Measurements from ENCODE around the gene F13B.
"Not testable (repeated sequence)": the region's sequence is repeated elsewhere in the genome, so short reads cannot be mapped to it uniquely, and the experiment has no call there.

F13B gene

DNA sequence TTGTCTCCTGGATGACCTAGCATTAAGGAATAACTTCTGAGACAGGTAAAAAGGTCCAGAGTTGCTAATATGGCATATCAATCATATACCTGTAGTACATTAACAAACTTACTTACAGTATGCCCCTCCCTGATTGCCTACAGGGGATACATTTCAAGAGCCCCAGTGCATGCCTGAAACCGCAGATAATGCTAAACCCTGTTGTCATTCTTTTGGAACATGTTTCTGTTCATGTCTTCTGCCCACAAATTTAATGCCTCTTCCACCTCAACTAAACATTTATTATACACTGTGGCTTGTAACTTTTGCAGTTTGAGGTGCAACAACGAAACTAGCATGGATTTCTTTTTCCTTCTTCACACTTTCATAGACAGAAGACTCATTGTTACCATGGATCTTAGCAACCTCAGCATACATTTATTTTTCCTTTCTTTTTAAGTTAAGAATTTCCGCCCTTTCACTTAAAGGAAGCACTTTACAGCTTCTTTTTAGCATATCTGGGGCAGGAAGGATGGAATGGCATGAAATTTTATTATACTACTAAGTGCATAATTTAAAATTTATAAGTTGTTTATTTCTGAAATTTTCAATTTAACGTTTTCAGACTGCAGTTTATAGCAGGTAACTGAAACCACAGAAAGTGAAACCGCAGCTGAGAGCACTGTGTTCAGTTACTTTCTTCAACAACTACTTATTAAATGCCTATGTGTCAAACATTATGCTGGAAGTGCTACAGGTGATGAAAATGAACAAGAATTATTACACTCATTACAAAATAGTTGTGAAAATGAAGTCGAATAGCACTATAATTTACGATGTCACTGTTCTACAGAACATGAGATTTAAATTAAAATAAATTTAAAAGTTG is 25.3 kb downstream of the F13B start:
- no peak for DNase-seq

DNA sequence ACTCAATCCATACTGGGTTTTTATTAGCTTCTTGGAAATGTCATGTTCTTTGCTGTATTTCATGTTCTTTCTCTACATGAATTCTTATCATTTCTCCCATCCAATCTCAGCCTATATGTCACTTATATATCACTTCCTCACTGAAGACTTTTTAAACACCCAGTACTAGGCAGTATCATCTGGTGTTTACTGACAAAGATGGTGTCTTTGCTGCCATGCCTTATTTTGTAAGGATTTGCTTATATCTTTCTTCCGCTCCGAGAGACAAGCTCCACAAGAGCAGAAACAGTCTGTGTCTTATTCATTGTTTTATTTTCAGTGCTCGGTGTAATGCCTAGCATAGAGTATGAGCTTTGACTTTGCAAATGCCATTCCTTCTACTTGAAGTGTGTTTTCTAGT is 30.2 kb downstream of the F13B start:
- DNase-seq, result no peak

DNA sequence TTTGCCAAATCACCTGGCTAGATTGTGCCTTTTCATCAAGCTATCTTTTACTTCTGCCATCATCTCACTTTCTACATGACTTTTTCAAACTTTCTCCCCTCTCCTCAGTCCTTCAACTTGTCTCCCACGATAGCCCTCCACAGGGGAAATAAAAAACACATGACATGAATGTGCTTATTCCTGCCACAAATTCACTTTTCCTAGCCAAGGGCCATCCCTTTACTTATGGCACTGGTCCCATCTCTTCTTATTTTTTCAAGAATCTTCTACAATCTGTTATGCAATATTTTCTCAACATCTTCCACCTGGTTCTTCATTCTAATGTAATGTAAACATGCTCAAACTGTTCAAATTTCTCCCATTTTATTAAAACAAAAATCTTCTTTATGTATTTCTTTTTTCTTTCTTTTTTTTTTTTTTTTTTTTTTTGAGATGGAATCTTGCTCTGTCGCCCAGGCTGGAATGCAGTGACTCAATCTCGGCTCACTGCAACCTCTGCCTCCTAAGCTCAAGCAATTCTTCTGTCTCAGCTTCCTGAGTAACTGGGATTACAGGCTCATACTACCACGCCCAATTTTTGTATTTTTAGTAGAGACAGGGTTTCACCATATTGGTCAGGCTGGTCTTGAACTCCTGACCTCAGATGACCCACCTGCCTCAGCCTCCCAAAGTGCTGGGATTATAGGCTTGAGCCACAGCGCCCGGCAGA is 32.3 kb downstream of the F13B start:
- DNase-seq, result not testable (repeated sequence)

DNA sequence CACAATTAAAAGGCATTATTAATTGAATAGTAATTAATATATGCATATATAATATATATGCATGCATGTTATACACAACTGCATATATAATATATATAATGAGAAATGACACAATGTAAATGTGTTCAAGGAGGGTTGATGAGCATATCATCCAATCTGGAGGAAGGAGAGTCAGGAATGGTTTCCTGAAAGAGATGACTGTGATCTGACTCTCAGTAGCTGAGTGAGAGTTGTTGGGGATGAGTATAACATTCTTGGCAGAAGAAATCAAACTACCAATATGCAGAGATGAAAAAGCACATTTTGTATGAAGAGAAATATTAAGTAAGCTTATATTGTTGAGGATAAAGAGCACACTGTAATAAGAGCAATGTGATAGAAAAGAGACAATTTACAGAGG is 37.3 kb downstream of the F13B start:
- no peak for DNase-seq

DNA sequence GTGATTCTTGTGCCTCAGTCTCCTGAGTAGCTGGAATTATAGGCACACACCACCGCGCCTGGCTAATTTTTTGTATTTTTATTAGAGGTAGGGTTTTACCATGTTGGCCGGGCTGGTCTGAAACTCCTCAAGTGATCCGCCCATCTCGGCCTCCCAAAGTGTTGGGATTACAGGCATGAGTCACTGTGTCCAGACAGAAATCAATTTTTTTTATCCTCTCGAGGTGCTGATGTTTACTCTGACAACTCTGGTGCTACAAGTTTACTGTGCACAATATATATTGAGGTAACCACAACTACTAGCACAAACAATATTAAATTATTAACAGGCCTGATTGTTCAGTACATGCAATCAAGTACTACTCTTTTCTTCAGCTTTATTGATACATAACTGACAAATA is 39.7 kb downstream of the F13B start:
- no peak for DNase-seq

DNA sequence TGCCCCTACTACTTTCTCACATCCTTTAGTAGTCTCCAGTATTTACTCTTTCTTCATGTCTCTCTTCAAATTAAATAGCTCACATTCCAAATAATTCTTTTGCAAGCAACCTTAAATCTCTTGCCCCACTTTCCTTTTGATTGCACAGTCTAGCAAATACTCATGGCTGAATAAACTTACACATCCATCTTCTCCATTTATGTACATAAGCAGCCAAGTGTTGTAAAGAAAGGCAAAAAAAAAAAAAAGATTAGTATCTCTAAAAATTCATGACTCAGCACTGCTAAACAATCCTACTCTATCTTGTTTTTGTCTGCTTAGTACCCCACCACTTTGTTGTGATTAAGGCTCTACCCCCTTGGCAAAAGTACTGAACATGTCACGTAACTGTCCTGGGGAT is 42.6 kb downstream of the F13B start:
- no peak for DNase-seq

DNA sequence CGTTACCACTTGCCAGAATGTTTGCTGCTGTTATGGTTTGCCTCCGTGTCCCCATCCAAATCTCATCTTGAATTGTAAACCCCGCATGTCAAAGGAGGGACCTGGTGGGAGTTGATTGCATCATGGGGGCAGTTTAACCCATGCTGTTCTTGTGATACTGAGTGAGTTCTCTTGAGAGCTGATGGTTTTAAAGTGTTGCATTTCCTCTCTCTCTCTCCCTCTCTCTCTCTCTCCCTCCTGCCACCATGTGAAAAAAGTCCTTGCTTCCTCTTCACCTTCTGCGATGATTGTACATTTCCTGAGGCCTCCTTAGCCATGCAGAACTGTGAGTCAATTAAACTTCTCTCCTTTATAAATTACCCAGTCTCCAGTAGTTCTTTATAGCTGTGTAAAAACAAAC is 45.3 kb downstream of the F13B start:
- DNase-seq, result no peak

DNA sequence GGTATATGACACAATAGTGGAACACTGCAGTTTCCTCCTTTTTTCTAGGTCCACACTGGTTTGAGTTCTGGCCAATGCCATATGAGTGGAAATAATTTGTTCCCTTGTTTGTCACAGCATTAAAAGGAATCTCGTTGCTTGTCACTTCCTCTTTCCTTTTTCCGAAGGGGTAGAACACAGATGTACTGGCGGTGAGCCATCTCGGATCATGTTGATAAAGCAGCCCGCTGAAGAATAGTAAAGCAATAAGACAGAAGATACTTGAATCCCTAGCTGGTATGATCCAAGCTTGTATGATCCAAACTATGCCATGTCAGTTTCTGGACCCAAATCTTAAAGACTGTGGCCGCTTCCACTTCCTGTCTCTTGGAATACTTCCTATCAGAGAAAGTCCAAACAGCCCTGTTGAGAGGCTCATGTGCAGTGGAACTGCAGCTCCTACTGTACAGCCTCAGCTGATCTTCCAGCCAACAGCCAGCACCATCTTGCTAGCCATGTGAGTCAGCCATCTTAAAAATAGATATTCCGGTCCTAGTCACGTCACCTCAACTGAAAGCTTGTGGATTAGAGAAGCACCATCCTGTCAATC is 49.4 kb downstream of the F13B start:
- DNase-seq, result no peak

DNA sequence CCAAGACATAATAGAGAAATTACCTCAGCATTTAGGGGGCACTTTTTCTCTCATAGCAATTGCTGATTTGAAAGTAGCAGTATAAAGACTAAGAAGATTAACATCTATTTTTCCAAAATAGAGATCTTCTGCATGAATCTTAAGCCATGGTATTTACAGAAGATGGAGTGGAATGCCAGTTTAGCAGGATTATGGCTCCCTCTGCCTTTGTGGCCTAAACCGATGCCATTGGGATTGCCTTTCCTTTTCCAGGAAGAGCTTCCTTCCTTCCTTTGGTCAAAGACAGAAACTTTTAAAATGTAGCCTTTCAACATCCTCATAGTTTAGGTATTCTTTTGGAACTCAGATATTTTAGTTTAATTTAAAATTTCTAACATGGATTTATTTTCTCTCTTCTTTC is 50.3 kb downstream of the F13B start:
- no peak for DNase-seq

DNA sequence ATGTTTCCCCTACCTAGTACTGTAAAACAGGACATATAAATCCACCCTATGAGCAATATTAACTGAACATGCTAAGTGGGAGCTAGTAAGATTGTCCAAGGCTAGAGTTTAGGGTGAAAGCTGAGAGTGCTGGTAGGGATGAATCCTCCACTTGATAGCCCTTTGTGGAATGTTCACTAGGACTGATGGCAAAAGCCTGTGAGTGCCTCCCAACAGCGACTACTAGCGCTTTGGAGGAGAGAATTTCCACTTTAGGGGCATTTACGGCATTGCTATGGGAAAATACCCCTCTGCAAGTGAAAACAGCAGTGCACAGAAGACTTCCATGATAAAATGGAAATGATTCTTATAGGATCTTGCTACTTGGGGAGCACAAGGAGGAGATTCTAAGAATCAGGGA is 53.8 kb downstream of the F13B start:
- DNase-seq, result no peak

DNA sequence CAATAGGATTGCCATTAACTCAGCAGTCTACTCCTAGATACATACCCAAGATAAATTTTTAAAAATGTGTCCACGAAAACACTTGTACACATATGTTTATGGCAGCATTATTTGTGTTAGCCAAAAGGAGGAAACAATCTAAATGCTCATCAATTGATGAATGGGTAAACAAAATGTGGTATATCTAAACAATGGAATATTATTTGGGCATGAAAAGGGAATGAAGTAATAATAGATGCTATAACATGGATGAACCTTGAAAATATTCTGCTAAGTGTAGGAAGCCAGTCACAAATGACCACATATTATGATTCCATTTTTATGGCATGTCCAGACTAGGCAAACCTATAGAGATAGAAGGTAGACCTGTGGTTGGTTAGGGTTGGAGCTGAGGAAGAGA is 55.4 kb downstream of the F13B start:
- no peak for DNase-seq

DNA sequence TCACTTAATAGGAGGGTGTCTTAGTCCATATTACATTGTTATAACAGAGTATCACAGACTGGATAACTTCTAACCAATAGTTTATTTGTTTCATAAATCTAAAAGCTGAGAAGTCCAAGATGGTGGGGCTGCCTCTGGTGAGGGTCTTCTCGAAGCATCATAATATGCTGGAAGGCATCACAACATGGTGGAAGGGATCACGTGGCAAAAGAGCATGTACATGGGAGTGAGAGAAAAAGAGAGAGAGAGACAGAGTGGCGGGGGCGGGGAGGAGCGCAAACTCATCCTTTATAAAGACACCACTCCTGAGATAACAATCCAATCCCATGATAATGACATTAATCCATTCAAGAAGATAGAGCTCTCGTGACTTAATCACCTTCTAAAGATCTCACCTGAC is 58.2 kb downstream of the F13B start:
- no peak for DNase-seq

DNA sequence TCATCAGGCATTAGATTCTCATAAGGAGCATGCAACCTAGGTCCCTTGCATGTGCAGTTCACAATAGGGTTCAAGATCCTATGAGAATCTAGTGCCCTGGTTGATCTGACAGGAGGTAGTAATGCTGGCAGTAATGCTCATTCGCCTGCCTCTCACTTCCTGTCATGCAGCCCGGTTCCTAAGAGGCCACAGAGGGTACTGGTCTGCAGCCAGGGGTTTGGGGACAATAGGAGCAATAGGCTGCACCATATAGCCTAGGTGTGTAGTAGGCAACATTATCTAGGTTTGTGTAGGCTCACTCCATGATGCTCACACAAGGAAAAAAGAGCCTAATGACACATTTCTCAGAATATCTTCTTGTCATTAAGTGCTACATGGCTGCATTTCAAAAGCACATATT is 63.9 kb downstream of the F13B start:
- DNase-seq, result no peak

DNA sequence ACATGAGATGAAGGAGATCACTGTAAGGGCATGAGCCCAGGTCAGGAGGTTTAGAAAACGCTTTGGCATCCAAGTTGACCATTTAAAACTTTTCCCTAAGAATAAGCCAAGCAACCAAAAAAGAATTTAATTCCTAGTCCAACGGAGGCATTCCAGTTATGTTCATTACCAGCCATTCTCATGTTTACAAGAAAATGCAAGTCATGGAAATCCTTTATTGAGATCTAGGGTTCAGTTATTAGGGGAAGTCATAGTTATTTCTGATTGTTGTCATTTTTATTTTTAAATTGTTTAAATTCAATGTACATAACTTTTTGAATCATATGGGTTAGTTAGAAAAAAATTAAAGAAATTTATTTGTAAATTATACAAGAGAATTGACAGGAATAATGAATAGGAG is 65.2 kb downstream of the F13B start:
- no peak for DNase-seq

DNA sequence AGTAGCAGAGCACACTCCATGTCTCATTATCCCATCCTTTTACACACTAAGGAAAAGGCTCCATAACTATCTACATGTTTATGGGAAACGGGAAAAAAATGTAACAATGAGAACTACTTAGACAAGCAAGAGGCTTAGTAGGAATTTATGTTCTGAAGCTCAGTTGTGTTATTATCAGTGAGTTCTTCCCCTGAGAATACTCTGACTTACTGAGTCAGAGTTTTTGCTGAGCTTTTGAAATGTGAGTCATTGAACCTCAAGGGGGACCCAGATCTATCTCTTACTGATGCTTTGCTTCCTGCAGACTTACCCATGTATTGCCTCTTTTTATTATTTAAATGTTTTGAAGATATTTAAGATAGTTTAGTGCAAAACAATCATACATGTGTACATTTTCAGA is 69.6 kb downstream of the F13B start:
- no peak for DNase-seq

DNA sequence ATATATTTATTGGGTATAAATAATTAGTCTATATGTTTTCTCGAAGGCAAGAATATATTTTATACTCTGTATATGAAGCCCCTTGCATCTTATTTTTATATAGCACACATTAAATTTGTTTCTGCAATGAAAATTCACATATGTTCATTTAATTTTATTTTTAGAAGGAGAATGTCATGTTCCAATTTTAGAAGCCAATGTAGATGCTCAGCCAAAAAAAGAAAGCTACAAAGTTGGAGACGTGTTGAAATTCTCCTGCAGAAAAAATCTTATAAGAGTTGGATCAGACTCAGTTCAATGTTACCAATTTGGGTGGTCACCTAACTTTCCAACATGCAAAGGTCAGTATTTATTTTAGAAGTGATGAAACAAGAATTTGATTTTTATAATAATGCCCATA is 73.1 kb downstream of the F13B start:
- DNase-seq, result no peak

DNA sequence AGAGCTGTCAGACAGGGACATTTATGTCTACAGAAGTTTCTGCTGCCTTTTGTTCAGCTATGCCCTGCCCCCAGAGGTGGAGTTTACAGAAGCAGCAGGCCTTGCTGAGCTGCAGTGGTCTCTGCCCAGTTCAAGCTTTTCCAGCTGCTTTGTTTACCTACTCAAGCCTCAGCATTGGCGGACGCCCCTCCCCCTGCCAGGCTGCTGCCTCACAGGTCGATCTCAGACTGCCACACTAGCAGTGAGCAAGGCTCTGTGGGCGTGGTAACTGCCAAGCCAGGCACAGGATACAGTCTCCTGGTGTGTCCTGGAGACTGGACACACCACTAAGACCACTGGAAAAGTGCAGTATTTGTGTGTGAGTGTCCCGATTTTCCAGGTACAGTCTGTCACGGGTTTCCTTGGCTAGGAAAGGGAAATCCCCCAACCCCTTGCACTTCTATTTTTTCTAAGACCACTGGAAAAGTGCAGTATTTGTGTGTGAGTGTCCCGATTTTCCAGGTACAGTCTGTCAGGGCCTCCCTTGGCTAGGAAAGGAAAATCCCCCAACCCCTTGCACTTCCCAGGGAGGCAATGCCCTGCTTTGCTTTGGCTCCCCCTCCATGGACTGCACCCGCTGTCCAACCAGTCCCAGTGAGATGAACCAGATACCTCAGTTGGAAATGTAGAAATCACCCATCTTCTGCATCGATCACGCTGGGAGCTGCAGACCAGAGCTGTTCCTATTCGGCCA is 75.0 kb downstream of the F13B start:
- DNase-seq, result not testable (repeated sequence)
